ENCODE measurements around the gene CCDC24.

GRCh38 chr1:44013949-44014348, 22.6 kb downstream of the CCDC24 start:
- TF ChIP-seq CTCF (IDR thresholded peaks at IDR 0.05), result no peak
- TF ChIP-seq REST (IDR thresholded peaks at IDR 0.05; ENCODE audit: insufficient read depth in 1 of 2, low read depth in 2 of 2, low read length in 1 of 2), result no peak
- TF ChIP-seq POLR2AphosphoS5 (IDR thresholded peaks at IDR 0.05; ENCODE audit: low read depth, low read length), result no peak

Measured in Panc1 (cell line).